DND-41 (cell line): ENCODE data around the gene DGKB.

Experiments used
- ATAC-seq: fragments of 200-7000 bp; cut with Tn5 transposase; 3 replicates; pipeline ENCODE4 v1.9.1; 2021; ENCODE audit warnings: low read depth; ENCODE audit not compliant: insufficient read depth
- DNase-seq: peaks from one replicate; pipeline ENCODE4 v3.0.0-alpha.2; 2020
- H2AFZ ChIP-seq: 2 replicates; pipeline ENCODE4 v1.6.0; 2012; ENCODE audit warnings: low read depth, low read length
- H3K27ac ChIP-seq: 2 replicates; pipeline ENCODE4 v1.5.1; 2012; ENCODE audit warnings: low read length, inconsistent platforms
- H3K27me3 ChIP-seq: fragments of 200-600 bp; sonication (generic); 2 replicates; pipeline ENCODE4 v1.6.0; 2012; ENCODE audit warnings: low read length, mild to moderate bottlenecking, inconsistent platforms; ENCODE audit not compliant: insufficient read depth, poor library complexity
- H3K36me3 ChIP-seq: 2 replicates; pipeline ENCODE4 v1.5.1; 2012; ENCODE audit warnings: low read length, inconsistent platforms; ENCODE audit not compliant: insufficient read depth
- H3K4me1 ChIP-seq: 2 replicates; pipeline ENCODE4 v1.5.1; 2012; ENCODE audit warnings: mild to moderate bottlenecking, low read length; ENCODE audit not compliant: insufficient read depth
- H3K4me2 ChIP-seq: 2 replicates; pipeline ENCODE4 v1.6.0; 2012; ENCODE audit warnings: mild to moderate bottlenecking, moderate library complexity, low read length, inconsistent platforms; ENCODE audit not compliant: insufficient read depth
- H3K4me3 ChIP-seq, 2 experiments: fragments of 200-600 bp in 1 of 2; shearing (Covaris generic) in 1 of 2; 2 replicates each; pipeline ENCODE4 v1.5.1; 2012 to 2016; ENCODE audit warnings: inconsistent platforms in 2 of 2, low read length in 2 of 2, mild to moderate bottlenecking in 2 of 2, low read depth in 1 of 2, moderate library complexity in 1 of 2
- H3K79me2 ChIP-seq: 2 replicates; pipeline ENCODE4 v1.6.0; 2012; ENCODE audit warnings: low read length, inconsistent platforms; ENCODE audit not compliant: insufficient read depth
- H3K9ac ChIP-seq: 2 replicates; pipeline ENCODE4 v1.6.0; 2012; ENCODE audit warnings: low read depth, mild to moderate bottlenecking, inconsistent platforms, low read length, moderate library complexity
- H3K9me3 ChIP-seq: 2 replicates; pipeline ENCODE4 v1.5.1; 2012; ENCODE audit warnings: low read length, moderate library complexity, mild to moderate bottlenecking, inconsistent platforms; ENCODE audit not compliant: insufficient read depth, severe bottlenecking
- H4K20me1 ChIP-seq: 2 replicates; pipeline ENCODE4 v1.6.0; 2012; ENCODE audit warnings: low read length; ENCODE audit not compliant: insufficient read depth
- CTCF ChIP-seq: IDR thresholded peaks from 2 replicates; pipeline ENCODE4 v1.5.1; 2012; ENCODE audit warnings: borderline replicate concordance, low read length, moderate library complexity, mild to moderate bottlenecking; ENCODE audit not compliant: poor library complexity, severe bottlenecking; ENCODE audit errors: extremely low read depth
- EZH2 ChIP-seq: IDR thresholded peaks from 3 replicates; pipeline ENCODE4 v1.6.1; 2012; ENCODE audit warnings: borderline replicate concordance, low read depth, mild to moderate bottlenecking, moderate library complexity, low read length, inconsistent platforms; ENCODE audit not compliant: severe bottlenecking

DGKB gene

GRCh38 chr7:14834883-14835282 is 67.7 kb downstream of the DGKB start:
- TF ChIP-seq CTCF (no peak), EZH2 (no peak)

GRCh38 chr7:14834456-14834855 is 68.1 kb downstream of the DGKB start:
- Histone ChIP-seq H3K79me2 (no peaks in the 10 kb centered on the region), H3K4me2 (no peak overlapping the region), H3K27ac (no peak overlapping the region), H3K9me3 (no peaks in the 10 kb centered on the region), H3K27me3 (no peaks in the 10 kb centered on the region), H3K36me3 (no peaks in the 10 kb centered on the region), H3K4me1 (no peaks in the 10 kb centered on the region), H3K4me3 (no peak overlapping the region), H2AFZ (no peak overlapping the region), H3K9ac (no peak overlapping the region), H4K20me1 (no peaks in the 10 kb centered on the region)
- ATAC-seq (no peak), DNase-seq (no peak)
- TF ChIP-seq EZH2 (no peak), CTCF (no peak)

More at GRCh38 chr7:14834883-14835282, 67.7 kb downstream of the DGKB start:
- ATAC-seq (no peak), DNase-seq (no peak)
- no peak overlapping the region for H3K4me2 ChIP-seq
- no peak overlapping the region for H2AFZ ChIP-seq
- no peaks in the 10 kb centered on the region for H3K27me3 ChIP-seq
- H3K36me3 ChIP-seq, result no peaks in the 10 kb centered on the region
- H3K27ac ChIP-seq, result no peak overlapping the region
- no peaks in the 10 kb centered on the region for H3K4me1 ChIP-seq
- H3K79me2 ChIP-seq, result no peaks in the 10 kb centered on the region
- H3K4me3 ChIP-seq, result no peak overlapping the region
- H3K9me3 ChIP-seq, result no peaks in the 10 kb centered on the region
- H3K9ac ChIP-seq, result no peak overlapping the region
- no peaks in the 10 kb centered on the region for H4K20me1 ChIP-seq

GRCh38 chr7:14833707-14834106 is 68.8 kb downstream of the DGKB start:
- H2AFZ ChIP-seq, result no peak overlapping the region
- no peaks in the 10 kb centered on the region for H3K79me2 ChIP-seq
- H3K9ac ChIP-seq, result no peak overlapping the region
- TF ChIP-seq CTCF, result no peak
- no peak for TF ChIP-seq EZH2
- H3K4me1 ChIP-seq, result no peaks in the 10 kb centered on the region
- no peak for ATAC-seq
- H3K9me3 ChIP-seq, result no peaks in the 10 kb centered on the region
- H3K27ac ChIP-seq, result no peak overlapping the region
- no peak overlapping the region for H3K4me3 ChIP-seq
- no peak overlapping the region for H3K4me2 ChIP-seq
- no peak for DNase-seq
- no peaks in the 10 kb centered on the region for H4K20me1 ChIP-seq
- H3K36me3 ChIP-seq, result no peaks in the 10 kb centered on the region
- no peaks in the 10 kb centered on the region for H3K27me3 ChIP-seq

- DNase-seq, result no peak
- ATAC-seq, result no peak
- no peak for TF ChIP-seq CTCF
- Histone ChIP-seq H3K4me2 (no peak overlapping the region), H2AFZ (no peak overlapping the region), H3K9me3 (no peaks in the 10 kb centered on the region), H4K20me1 (no peaks in the 10 kb centered on the region), H3K79me2 (no peaks in the 10 kb centered on the region), H3K4me1 (no peaks in the 10 kb centered on the region), H3K9ac (no peak overlapping the region), H3K36me3 (no peaks in the 10 kb centered on the region), H3K27ac (no peak overlapping the region), H3K27me3 (no peaks in the 10 kb centered on the region), H3K4me3 (no peak overlapping the region)
These were observed 74.5 kb downstream of the DGKB start for GRCh38 chr7:14828053-14828452.
